ENCODE measurements around the gene KLF7. TPM values are rescaled to one million over a fixed set of nuclear protein-coding genes. Genes with fewer than 3 reads are reported as not detected.

KLF7 gene
- total and polyA plus RNA-seq, 7 donors, result 1.1 to 13.5 (median 5.4) TPM

DNA sequence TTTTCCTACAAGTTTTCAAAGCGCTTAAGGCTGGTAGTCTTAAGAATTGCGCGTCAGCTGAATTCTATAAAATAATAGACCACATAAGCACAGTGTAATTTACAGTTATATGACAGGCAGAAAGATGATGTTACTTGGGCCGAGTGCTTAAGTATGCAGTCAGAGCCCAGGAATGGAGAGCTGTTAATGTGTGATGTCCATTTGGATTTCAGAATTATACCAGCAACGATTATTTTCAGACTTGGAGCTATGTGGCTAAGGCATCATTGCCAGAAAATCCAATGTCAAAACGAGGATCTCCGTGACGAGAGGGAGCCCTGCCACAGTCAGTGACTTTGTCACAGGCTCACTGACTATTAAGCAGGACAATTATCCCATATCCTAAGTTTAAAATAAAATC, 3.4 kb downstream of the KLF7 start:
- Histone ChIP-seq H3K36me3 (ENCODE audit: insufficient read depth in 1 of 2, low read depth in 1 of 2) (no peaks in the 10 kb centered on the region), H3K9me3 (no peaks in the 10 kb centered on the region), H3K27ac (peak overlapping the region; percentile 100), H3K27me3 (ENCODE audit: insufficient read depth in 3 of 3, low read length in 2 of 3) (no peaks in the 10 kb centered on the region), H3K4me3 (peak overlapping the region; percentile 88), H3K4me1 (peaks cover 27% of the 10 kb centered on the region)
- WGBS, 3 donors, result 19 to 34% (median 26%) methylated on average over 8 of the region's 8 CpGs
- TF ChIP-seq, protein P1, sequence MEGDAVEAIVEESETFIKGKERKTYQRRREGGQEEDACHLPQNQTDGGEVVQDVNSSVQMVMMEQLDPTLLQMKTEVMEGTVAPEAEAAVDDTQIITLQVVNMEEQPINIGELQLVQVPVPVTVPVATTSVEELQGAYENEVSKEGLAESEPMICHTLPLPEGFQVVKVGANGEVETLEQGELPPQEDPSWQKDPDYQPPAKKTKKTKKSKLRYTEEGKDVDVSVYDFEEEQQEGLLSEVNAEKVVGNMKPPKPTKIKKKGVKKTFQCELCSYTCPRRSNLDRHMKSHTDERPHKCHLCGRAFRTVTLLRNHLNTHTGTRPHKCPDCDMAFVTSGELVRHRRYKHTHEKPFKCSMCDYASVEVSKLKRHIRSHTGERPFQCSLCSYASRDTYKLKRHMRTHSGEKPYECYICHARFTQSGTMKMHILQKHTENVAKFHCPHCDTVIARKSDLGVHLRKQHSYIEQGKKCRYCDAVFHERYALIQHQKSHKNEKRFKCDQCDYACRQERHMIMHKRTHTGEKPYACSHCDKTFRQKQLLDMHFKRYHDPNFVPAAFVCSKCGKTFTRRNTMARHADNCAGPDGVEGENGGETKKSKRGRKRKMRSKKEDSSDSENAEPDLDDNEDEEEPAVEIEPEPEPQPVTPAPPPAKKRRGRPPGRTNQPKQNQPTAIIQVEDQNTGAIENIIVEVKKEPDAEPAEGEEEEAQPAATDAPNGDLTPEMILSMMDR (IDR thresholded peaks at IDR 0.05), result no peak
- intact Hi-C loops (cut with DNase I), result loop anchor here in 1 of 2 donors (10.0 kb wide), 1 partner anchor 358 kb away; no protein-coding TSS in a partner anchor
- ATAC-seq, result no peak
- no peak for DNase-seq

GRCh38 chr2:207161247-207162123, 4.3 kb downstream of the KLF7 start:
- Histone ChIP-seq H3K4me1 (peaks cover 24% of the 10 kb centered on the region), H3K9me3 (no peaks in the 10 kb centered on the region), H3K27ac (peak overlapping the region; percentile 100)

DNA sequence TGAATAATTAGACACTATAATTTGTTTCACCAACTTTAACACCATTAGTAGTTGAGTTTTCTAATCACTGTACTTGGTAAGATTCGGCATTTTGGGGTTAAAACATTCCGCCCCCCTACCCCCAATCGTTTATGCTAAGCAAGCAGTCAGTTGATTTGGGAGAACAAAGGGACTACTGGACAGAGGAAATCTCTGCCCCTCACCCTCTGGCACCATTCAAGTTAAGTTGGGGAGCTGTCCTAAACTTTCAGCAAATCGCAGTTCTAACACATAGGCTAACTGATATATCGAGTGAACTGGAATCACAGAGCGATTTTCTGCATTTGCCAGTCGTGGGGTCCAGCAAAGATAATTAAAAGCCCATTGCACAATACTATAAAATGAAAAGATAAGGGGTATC, 5.6 kb downstream of the KLF7 start:
- 76 to 78% (median 77%) methylated on average over 7 of the region's 7 CpGs for WGBS, 3 donors
- H3K27ac ChIP-seq, result no peak overlapping the region
- TF ChIP-seq, protein P1 (IDR thresholded peaks at IDR 0.05), result no peak
- peaks cover 30% of the 10 kb centered on the region for H3K4me1 ChIP-seq
- intact Hi-C loops (cut with DNase I), result loop anchor here in 1 of 2 donors (10.0 kb wide), 1 partner anchor 355 kb away; no protein-coding TSS in a partner anchor
- no peaks in the 10 kb centered on the region for H3K36me3 ChIP-seq (ENCODE audit: insufficient read depth in 1 of 2, low read depth in 1 of 2)
- no peaks in the 10 kb centered on the region for H3K27me3 ChIP-seq (ENCODE audit: insufficient read depth in 3 of 3, low read length in 2 of 3)
- ATAC-seq, result no peak
- no peak overlapping the region for H3K4me3 ChIP-seq
- no peak for DNase-seq
- no peaks in the 10 kb centered on the region for H3K9me3 ChIP-seq

More at GRCh38 chr2:207161247-207162123, 4.3 kb downstream of the KLF7 start:
- TF ChIP-seq, protein P1 (IDR thresholded peaks at IDR 0.05), result no peak
- ATAC-seq (no peak), DNase-seq (no peak)
- 65 to 74% (median 72%) methylated on average over 7 of the region's 7 CpGs for WGBS, 3 donors
- Histone ChIP-seq H3K27me3 (ENCODE audit: insufficient read depth in 3 of 3, low read length in 2 of 3) (no peaks in the 10 kb centered on the region), H3K4me3 (no peak overlapping the region), H3K36me3 (ENCODE audit: insufficient read depth in 1 of 2, low read depth in 1 of 2) (no peaks in the 10 kb centered on the region)
- intact Hi-C loops (cut with DNase I), result loop anchor here in 1 of 2 donors (10.0 kb wide), 1 partner anchor 357 kb away; no protein-coding TSS in a partner anchor

- no peak overlapping the region for H3K27ac ChIP-seq
- H3K27me3 ChIP-seq (ENCODE audit: insufficient read depth in 3 of 3, low read length in 2 of 3), result no peaks in the 10 kb centered on the region
- no peak for DNase-seq
- TF ChIP-seq, protein P1 (IDR thresholded peaks at IDR 0.05), result no peak
- H3K36me3 ChIP-seq (ENCODE audit: insufficient read depth in 1 of 2, low read depth in 1 of 2), result no peaks in the 10 kb centered on the region
- intact Hi-C loops (cut with DNase I), result loop anchor here in 1 of 2 donors (10.0 kb wide), 1 partner anchor 64 kb away; no protein-coding TSS in a partner anchor
- ATAC-seq, result no peak
- H3K4me3 ChIP-seq, result no peak overlapping the region
- H3K9me3 ChIP-seq, result no peaks in the 10 kb centered on the region
- 66 to 83% (median 69%) methylated on average over 4 of the region's 4 CpGs for WGBS, 3 donors
- H3K4me1 ChIP-seq, result peaks cover 39% of the 10 kb centered on the region
Measured at GRCh38 chr2:207159002-207159401, 6.7 kb downstream of the KLF7 start.

Measured in psoas muscle (tissue), 8 donors.